Left lung (tissue), 10 donors: Measurements from ENCODE around the gene FNIP2. TPM values are rescaled to one million over a fixed set of nuclear protein-coding genes. Genes with fewer than 3 reads are reported as not detected.

Source experiments
- ATAC-seq: fragments of 200-7000 bp; cut with Tn5 transposase; one replicate; pipeline ENCODE4 v1.9.1; 2020; ENCODE audit warnings: moderate library complexity
- DNase-seq, 4 donors: peaks; one replicate each; pipeline ENCODE4 v3.0.0-alpha.2; 2013 to 2020
- H3K27ac ChIP-seq, 2 donors: fragments of 200-600 bp; sonication (generic) in 1 of 2; one replicate each; pipeline versions ENCODE4 v1.5.0 to v1.8.0; 2020 to 2021
- H3K27me3 ChIP-seq, 2 donors: fragments of 200-600 bp; sonication (generic) in 1 of 2; one replicate each; pipeline versions ENCODE4 v1.5.0 to v1.8.0; 2020 to 2021
- H3K36me3 ChIP-seq, 2 donors: fragments of 200-600 bp; sonication (generic) in 1 of 2; one replicate each; pipeline versions ENCODE4 v1.5.0 to v1.8.0; 2020 to 2021
- H3K4me1 ChIP-seq, 2 donors: fragments of 200-600 bp; one replicate each; pipeline ENCODE4 v1.8.0; 2021
- H3K4me3 ChIP-seq, 2 donors: fragments of 200-600 bp; sonication (generic) in 1 of 2; one replicate each; pipeline versions ENCODE4 v1.5.0 to v1.8.0; 2020 to 2021; ENCODE audit warnings: mild to moderate bottlenecking in 1 of 2
- H3K9me3 ChIP-seq, 2 donors: fragments of 200-600 bp; sonication (generic) in 1 of 2; one replicate each; pipeline versions ENCODE4 v1.5.0 to v1.8.0; 2020 to 2021
- CTCF ChIP-seq, 2 donors: fragments of 200-600 bp; sonication (generic) in 1 of 2; IDR thresholded peaks; one replicate each; pipeline versions ENCODE4 v1.5.0 to v1.8.0; 2021; ENCODE audit warnings: antibody characterized with exemption in 2 of 2
- intact Hi-C, 2 donors: fragments of 100-400 bp; cut with DNase I; formaldehyde crosslinking; loops; one replicate each; pipeline versions ENCODE4 v1.11.2 to v1.14.2; 2022
- polyA plus RNA-seq, 6 donors: library from polyadenylated mRNA; unstranded; fragments of 120-200 nt; gene quantifications; one replicate each; pipeline ENCODE4 v1.2.1, GENCODE V29; 2013; ENCODE audit not compliant: insufficient read length in 6 of 6
- total RNA-seq, 2 donors: library from RNA; stranded (reverse); fragmentation: NEBNext Ultra II Directional; extraction: Animal tissue kit (Norgen Biotek cat#: 25700); gene quantifications; one replicate each; pipeline ENCODE4 v1.2.1, GENCODE V29; 2021
- donor health status: DM: no; HTN: yes; CAD: no.
- donor health status: DM: no; HTN: no; CAD: no.

FNIP2 gene
- total and polyA plus RNA-seq, 8 donors: 24.5 to 71.2 (median 29.3) TPM

GRCh38 chr4:158849681-158850080, 80.9 kb downstream of the FNIP2 start:
- Histone ChIP-seq H3K27me3 (no peaks in the 10 kb centered on the region), H3K9me3 (no peaks in the 10 kb centered on the region), H3K4me3 (no peak overlapping the region), H3K36me3 (peaks cover 0 to 32% of the 10 kb centered on the region in 2 donors), H3K27ac (no peak overlapping the region), H3K4me1 (peaks cover 0 to 9% of the 10 kb centered on the region in 2 donors)
- no peak for TF ChIP-seq CTCF (IDR thresholded peaks at IDR 0.05)
- intact Hi-C loops: loop anchor here in 1 of 2 donors (5.0 to 10.0 kb wide), 3 partner anchors 117 to 355 kb away; no protein-coding TSS in a partner anchor
- ATAC-seq (no peak), DNase-seq (no peak)

GRCh38 chr4:158850371-158850770, 81.5 kb downstream of the FNIP2 start:
- peaks cover 0 to 9% of the 10 kb centered on the region in 2 donors for H3K4me1 ChIP-seq
- H3K27me3 ChIP-seq: no peaks in the 10 kb centered on the region
- no peaks in the 10 kb centered on the region for H3K9me3 ChIP-seq
- ATAC-seq (peak; percentile 11), DNase-seq (no peak)
- intact Hi-C loops: loop anchor here in 1 of 2 donors (10.0 kb wide), 2 partner anchors 324 to 354 kb away; no protein-coding TSS in a partner anchor
- H3K27ac ChIP-seq: peak overlapping the region in 1 of 2 donors; percentile 15
- H3K4me3 ChIP-seq: no peak overlapping the region
- H3K36me3 ChIP-seq: peaks cover 0 to 35% of the 10 kb centered on the region in 2 donors
- no peak for TF ChIP-seq CTCF (IDR thresholded peaks at IDR 0.05)

- ATAC-seq: peak; percentile 64
- H3K4me1 ChIP-seq: peaks cover 0 to 9% of the 10 kb centered on the region in 2 donors
- no peaks in the 10 kb centered on the region for H3K9me3 ChIP-seq
- H3K36me3 ChIP-seq: peaks cover 0 to 38% of the 10 kb centered on the region in 2 donors
- H3K4me3 ChIP-seq: no peak overlapping the region
- peak overlapping the region in 1 of 2 donors; percentile 15 for H3K27ac ChIP-seq
- H3K27me3 ChIP-seq: no peaks in the 10 kb centered on the region
- intact Hi-C loops: loop anchor here in 1 of 2 donors (10.0 kb wide), 2 partner anchors 324 to 354 kb away; no protein-coding TSS in a partner anchor
- peak; percentile 41 to 54 for TF ChIP-seq CTCF (IDR thresholded peaks at IDR 0.05)
- DNase-seq: peak in 2 of 4 donors; percentile 12 to 40
Observed at GRCh38 chr4:158850800-158851644, 82.2 kb downstream of the FNIP2 start.

- peak in 1 of 4 donors; percentile 54 for DNase-seq
- Histone ChIP-seq H3K4me1 (peaks cover 0 to 14% of the 10 kb centered on the region in 2 donors), H3K27me3 (no peaks in the 10 kb centered on the region), H3K4me3 (no peak overlapping the region), H3K27ac (no peak overlapping the region), H3K36me3 (peaks cover 0 to 28% of the 10 kb centered on the region in 2 donors), H3K9me3 (no peaks in the 10 kb centered on the region)
- no peak for ATAC-seq
- TF ChIP-seq CTCF (IDR thresholded peaks at IDR 0.05): no peak
- intact Hi-C loops: loop anchor here in 1 of 2 donors (10.0 kb wide), 2 partner anchors 321 to 351 kb away; no protein-coding TSS in a partner anchor
Observed at GRCh38 chr4:158854236-158854635, 85.4 kb downstream of the FNIP2 start.

- no peak overlapping the region for H3K4me3 ChIP-seq
- H3K27me3 ChIP-seq: no peaks in the 10 kb centered on the region
- intact Hi-C loops: loop anchor here in 1 of 2 donors (10.0 kb wide), 2 partner anchors 318 to 348 kb away; no protein-coding TSS in a partner anchor
Observed at GRCh38 chr4:158856852-158857251, 88.0 kb downstream of the FNIP2 start.

More at GRCh38 chr4:158856852-158857251, 88.0 kb downstream of the FNIP2 start:
- Histone ChIP-seq H3K4me1 (peaks cover 0 to 5% of the 10 kb centered on the region in 2 donors), H3K27ac (no peak overlapping the region), H3K36me3 (peaks cover 0 to 46% of the 10 kb centered on the region in 2 donors), H3K9me3 (no peaks in the 10 kb centered on the region)
- DNase-seq (peak in 1 of 4 donors; percentile 20), ATAC-seq (peak; percentile 75)
- TF ChIP-seq CTCF (IDR thresholded peaks at IDR 0.05): peak; percentile 33 to 35
